ENCODE measurements around the gene GPR137.
"Not testable (repeated sequence)": the region's sequence is repeated elsewhere in the genome, so short reads cannot be mapped to it uniquely, and the experiment has no call there.

The GPR137 gene

GRCh38 chr11:64284962-64285884 lies at the start of gene GPR137:
Gene GPR137, plus strand, starts transcription at chr11:64285848. Its CDS starts 677 bp downstream, at chr11:64286525.
- in situ Hi-C loops (cut with HindIII; ENCODE audit: low sequenced_read_pairs): no loop called here

GRCh38 chr11:64237484-64237951 lies 48.1 kb upstream of the GPR137 start:
- in situ Hi-C loops (cut with HindIII; ENCODE audit: low sequenced_read_pairs): no loop called here

- in situ Hi-C loops (cut with HindIII; ENCODE audit: low sequenced_read_pairs): no loop called here
Measured at GRCh38 chr11:64238076-64238475, 47.6 kb upstream of the GPR137 start.

GRCh38 chr11:64238999-64239398 lies 46.6 kb upstream of the GPR137 start:
- in situ Hi-C loops (cut with HindIII; ENCODE audit: low sequenced_read_pairs): no loop called here

GRCh38 chr11:64239662-64240434 lies 45.8 kb upstream of the GPR137 start:
- in situ Hi-C loops (cut with HindIII; ENCODE audit: low sequenced_read_pairs): no loop called here

- in situ Hi-C loops (cut with HindIII; ENCODE audit: low sequenced_read_pairs): no loop called here
Measured at GRCh38 chr11:64240435-64241240, 45.0 kb upstream of the GPR137 start, which contains the start of gene FKBP2. Gene FKBP2, plus strand, starts transcription at chr11:64241095. Its CDS starts 1,293 bp downstream, at chr11:64242388.

- in situ Hi-C loops (cut with HindIII; ENCODE audit: low sequenced_read_pairs): no loop called here
Measured at GRCh38 chr11:64241241-64241490, 44.5 kb upstream of the GPR137 start.

- in situ Hi-C loops (cut with HindIII; ENCODE audit: low sequenced_read_pairs): no loop called here
Measured at GRCh38 chr11:64241491-64242374, 43.9 kb upstream of the GPR137 start.

GRCh38 chr11:64243236-64243854 lies 42.3 kb upstream of the GPR137 start:
- in situ Hi-C loops (cut with HindIII; ENCODE audit: low sequenced_read_pairs): no loop called here

GRCh38 chr11:64244107-64244506 lies 41.5 kb upstream of the GPR137 start:
- in situ Hi-C loops (cut with HindIII; ENCODE audit: low sequenced_read_pairs): no loop called here

- in situ Hi-C loops (cut with HindIII; ENCODE audit: low sequenced_read_pairs): no loop called here
Measured at GRCh38 chr11:64244966-64245365, 40.7 kb upstream of the GPR137 start.

GRCh38 chr11:64245401-64245796 lies 40.2 kb upstream of the GPR137 start:
- in situ Hi-C loops (cut with HindIII; ENCODE audit: low sequenced_read_pairs): no loop called here

GRCh38 chr11:64245797-64246620 lies 39.6 kb upstream of the GPR137 start:
- in situ Hi-C loops (cut with HindIII; ENCODE audit: low sequenced_read_pairs): no loop called here

- in situ Hi-C loops (cut with HindIII; ENCODE audit: low sequenced_read_pairs): not testable (repeated sequence)
Measured at GRCh38 chr11:64246621-64246870, 39.1 kb upstream of the GPR137 start.

- in situ Hi-C loops (cut with HindIII; ENCODE audit: low sequenced_read_pairs): no loop called here
Measured at GRCh38 chr11:64246871-64247728, 38.5 kb upstream of the GPR137 start, which contains the start of gene PPP1R14B. Gene PPP1R14B, minus strand, starts transcription at chr11:64246943. Its CDS starts 270 bp downstream, at chr11:64246673.

- in situ Hi-C loops (cut with HindIII; ENCODE audit: low sequenced_read_pairs): no loop called here
Measured at GRCh38 chr11:64247729-64248531, 37.7 kb upstream of the GPR137 start.

GRCh38 chr11:64248578-64248977 lies 37.1 kb upstream of the GPR137 start:
- in situ Hi-C loops (cut with HindIII; ENCODE audit: low sequenced_read_pairs): no loop called here

Data from DLD1 (cell line).